Progenitor cell of endocrine pancreas (in vitro differentiated cells): ENCODE data around the gene PPP2R5C. TPM values are rescaled to one million over a fixed set of nuclear protein-coding genes. Genes with fewer than 3 reads are reported as not detected.

Experiments used
- DNase-seq: peaks from one replicate; pipeline ENCODE4 v3.0.0; 2021; ENCODE audit warnings: low spot score; ENCODE audit not compliant: unreplicated experiment
- H3K27ac Mint-ChIP-seq: 2 replicates; pipeline ENCODE4 v1.8.0; 2021; ENCODE audit warnings: mild to moderate bottlenecking, moderate library complexity, mixed read lengths
- H3K27me3 Mint-ChIP-seq: 2 replicates; pipeline ENCODE4 v1.8.0; 2021; ENCODE audit warnings: mixed read lengths
- H3K36me3 Mint-ChIP-seq: 2 replicates; pipeline ENCODE4 v1.8.0; 2022; ENCODE audit warnings: mixed read lengths; ENCODE audit not compliant: insufficient read depth
- H3K4me1 Mint-ChIP-seq: 2 replicates; pipeline ENCODE4 v1.8.0; 2021; ENCODE audit warnings: low read depth, mixed read lengths
- H3K4me3 Mint-ChIP-seq: 2 replicates; pipeline ENCODE4 v1.8.0; 2021; ENCODE audit warnings: low read depth, mild to moderate bottlenecking, moderate library complexity, mixed read lengths
- H3K9me3 Mint-ChIP-seq: 2 replicates; pipeline ENCODE4 v1.8.0; 2021; ENCODE audit warnings: low read depth, mixed read lengths
- CTCF ChIP-seq: fragments of 200-600 bp; sonication (generic); IDR thresholded peaks from one replicate; pipeline ENCODE4 v1.5.0; 2021; ENCODE audit warnings: antibody characterized with exemption, mild to moderate bottlenecking; ENCODE audit not compliant: unreplicated experiment
- total RNA-seq: library from RNA; stranded (reverse); gene quantifications from 2 replicates; pipeline ENCODE4 v1.2.1, GENCODE V29; 2021

Gene PPP2R5C
- total RNA-seq, 1 donor from 2014 or later: 120 TPM

GRCh38 chr14:101917413-101918017, 156.0 kb downstream of the PPP2R5C start:
- H3K4me1 Mint-ChIP-seq: no peaks in the 10 kb centered on the region
- no peak for TF ChIP-seq CTCF
- peak overlapping the region; percentile 78 for H3K27ac Mint-ChIP-seq
- no peak overlapping the region for H3K4me3 Mint-ChIP-seq
- no peak for DNase-seq
- H3K27me3 Mint-ChIP-seq: no peaks in the 10 kb centered on the region
- no peaks in the 10 kb centered on the region for H3K9me3 Mint-ChIP-seq
- H3K36me3 Mint-ChIP-seq: peaks cover 12% of the 10 kb centered on the region

- Mint-ChIP-seq H3K27me3 (no peaks in the 10 kb centered on the region), H3K4me1 (no peaks in the 10 kb centered on the region), H3K36me3 (peaks cover 14% of the 10 kb centered on the region), H3K9me3 (no peaks in the 10 kb centered on the region), H3K27ac (peak overlapping the region; percentile 85), H3K4me3 (no peak overlapping the region)
- TF ChIP-seq CTCF: no peak
- no peak for DNase-seq
These were observed 156.8 kb downstream of the PPP2R5C start for GRCh38 chr14:101918065-101918989.

GRCh38 chr14:101920271-101920670, 158.8 kb downstream of the PPP2R5C start:
- TF ChIP-seq CTCF: no peak
- Mint-ChIP-seq H3K4me3 (no peak overlapping the region), H3K4me1 (no peaks in the 10 kb centered on the region), H3K9me3 (no peaks in the 10 kb centered on the region), H3K36me3 (peaks cover 12% of the 10 kb centered on the region), H3K27ac (no peak overlapping the region), H3K27me3 (no peaks in the 10 kb centered on the region)
- no peak for DNase-seq

- Mint-ChIP-seq H3K27ac (no peak overlapping the region), H3K36me3 (peaks cover 11% of the 10 kb centered on the region)
These were observed 161.4 kb downstream of the PPP2R5C start for GRCh38 chr14:101922866-101923265.

More at GRCh38 chr14:101922866-101923265, 161.4 kb downstream of the PPP2R5C start:
- Mint-ChIP-seq H3K9me3 (no peaks in the 10 kb centered on the region), H3K4me3 (no peak overlapping the region), H3K27me3 (no peaks in the 10 kb centered on the region), H3K4me1 (no peaks in the 10 kb centered on the region)
- no peak for DNase-seq
- TF ChIP-seq CTCF: no peak
